Epidermal melanocyte (primary cell): ENCODE results near the gene CMTM6.
"Not testable (repeated sequence)": the region's sequence is repeated elsewhere in the genome, so short reads cannot be mapped to it uniquely, and the experiment has no call there.

Experiments used
- DNase-seq: peaks from one replicate; pipeline ENCODE4 v3.0.0; 2011; ENCODE audit warnings: low spot score; ENCODE audit not compliant: insufficient read length

CMTM6 gene

GRCh38 chr3:32502118-32502945 lies at the start of gene CMTM6:
Gene CMTM6, minus strand, starts transcription at chr3:32502852. Its CDS starts 107 bp downstream, at chr3:32502745.
- DNase-seq = peak; percentile 90

GRCh38 chr3:32552013-32552412 lies 49.4 kb upstream of the CMTM6 start:
- no peak for DNase-seq

- DNase-seq = no peak
Measured at GRCh38 chr3:32551496-32551895, 48.8 kb upstream of the CMTM6 start.

- no peak for DNase-seq
Measured at GRCh38 chr3:32551087-32551486, 48.4 kb upstream of the CMTM6 start.

GRCh38 chr3:32545305-32545704 lies 42.7 kb upstream of the CMTM6 start:
- DNase-seq = no peak

- DNase-seq = no peak
Measured at GRCh38 chr3:32544894-32545293, 42.2 kb upstream of the CMTM6 start.

- DNase-seq = no peak
Measured at GRCh38 chr3:32542807-32543206, 40.2 kb upstream of the CMTM6 start.

- DNase-seq = no peak
Measured at GRCh38 chr3:32540899-32541298, 38.2 kb upstream of the CMTM6 start.

GRCh38 chr3:32532434-32532833 lies 29.8 kb upstream of the CMTM6 start:
- DNase-seq = no peak

- DNase-seq = no peak
Measured at GRCh38 chr3:32531010-32531647, 28.5 kb upstream of the CMTM6 start.

GRCh38 chr3:32525720-32526119 lies 23.1 kb upstream of the CMTM6 start:
- no peak for DNase-seq

- DNase-seq = no peak
Measured at GRCh38 chr3:32522682-32523081, 20.0 kb upstream of the CMTM6 start.

- DNase-seq = not testable (repeated sequence)
Measured at GRCh38 chr3:32518921-32519320, 16.3 kb upstream of the CMTM6 start.

- not testable (repeated sequence) for DNase-seq
Measured at GRCh38 chr3:32516751-32517150, 14.1 kb upstream of the CMTM6 start.

- DNase-seq = no peak
Measured at GRCh38 chr3:32511005-32511404, 8.4 kb upstream of the CMTM6 start.

GRCh38 chr3:32510075-32510724 lies 7.5 kb upstream of the CMTM6 start:
- peak; percentile 73 for DNase-seq

GRCh38 chr3:32508711-32509110 lies 6.1 kb upstream of the CMTM6 start:
- DNase-seq = no peak

GRCh38 chr3:32506466-32506865 lies 3.8 kb upstream of the CMTM6 start:
- no peak for DNase-seq

GRCh38 chr3:32502946-32503286 lies 264 bp upstream of the CMTM6 start:
- DNase-seq = no peak

GRCh38 chr3:32501783-32502117 lies 902 bp downstream of the CMTM6 start:
- no peak for DNase-seq

- DNase-seq = no peak
Measured at GRCh38 chr3:32500880-32501782, 1.5 kb downstream of the CMTM6 start.

GRCh38 chr3:32500231-32500630 lies 2.4 kb downstream of the CMTM6 start:
- no peak for DNase-seq
